Pons (tissue), 1 donor: Measurements from ENCODE around the gene PHACTR1.
"Not testable (repeated sequence)": the region's sequence is repeated elsewhere in the genome, so short reads cannot be mapped to it uniquely, and the experiment has no call there.

Experiments
- DNase-seq: peaks from one replicate; pipeline ENCODE4 v3.0.0-alpha.2; 2016; ENCODE audit warnings: low spot score

PHACTR1 gene

DNA sequence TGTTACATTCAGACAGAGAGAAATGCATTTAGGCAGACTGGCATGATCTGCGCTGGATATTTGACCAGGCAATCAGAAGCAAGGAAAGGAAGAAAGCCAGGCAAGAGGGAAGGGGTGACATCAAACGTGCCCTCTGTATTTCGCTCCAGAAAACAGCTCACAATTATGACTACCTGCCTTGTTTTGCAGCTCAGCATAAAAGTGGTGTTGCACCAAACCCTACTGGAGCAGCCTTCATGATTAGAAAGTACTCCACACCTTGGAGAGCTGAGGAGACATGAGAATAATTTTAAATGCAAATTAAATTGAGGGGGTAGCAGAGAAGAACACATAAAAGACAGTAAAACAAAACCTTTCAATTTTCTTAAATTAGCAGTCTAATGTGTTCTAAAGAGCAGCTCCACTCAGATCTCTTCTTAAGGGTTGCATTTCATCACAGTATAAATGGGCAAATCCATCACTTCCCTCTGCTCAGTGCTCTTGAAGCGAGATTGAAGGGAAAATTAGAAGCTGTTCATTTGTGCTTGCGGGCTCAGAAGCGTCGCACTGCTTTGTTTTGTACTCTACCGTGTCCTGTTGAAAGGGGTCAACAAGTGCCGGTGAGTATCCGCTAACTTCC, at the start of gene PHACTR1:
Gene PHACTR1 (plus strand): TSS at position 470 of the 619 bp plus-strand sequence.
- no peak for DNase-seq

DNA sequence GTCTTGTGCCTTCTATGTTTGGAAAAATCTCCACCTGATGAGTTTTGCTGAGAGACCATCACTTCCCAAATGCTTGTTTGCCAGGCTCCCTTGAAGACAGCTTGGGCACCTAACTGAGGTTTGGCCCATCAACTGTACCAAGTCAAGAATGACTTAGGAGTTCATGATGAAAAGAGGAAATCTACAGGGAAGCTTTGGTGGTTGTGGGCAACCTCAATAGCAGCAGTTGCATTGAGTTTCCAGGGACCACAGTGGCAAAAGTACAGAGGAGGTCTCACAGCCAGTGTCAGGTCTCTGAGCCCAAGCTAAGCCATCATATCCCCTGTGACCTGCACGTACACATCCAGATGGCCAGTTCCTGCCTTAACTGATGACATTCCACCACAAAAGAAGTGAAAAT, 49.7 kb upstream of the PHACTR1 start:
- DNase-seq: no peak

DNA sequence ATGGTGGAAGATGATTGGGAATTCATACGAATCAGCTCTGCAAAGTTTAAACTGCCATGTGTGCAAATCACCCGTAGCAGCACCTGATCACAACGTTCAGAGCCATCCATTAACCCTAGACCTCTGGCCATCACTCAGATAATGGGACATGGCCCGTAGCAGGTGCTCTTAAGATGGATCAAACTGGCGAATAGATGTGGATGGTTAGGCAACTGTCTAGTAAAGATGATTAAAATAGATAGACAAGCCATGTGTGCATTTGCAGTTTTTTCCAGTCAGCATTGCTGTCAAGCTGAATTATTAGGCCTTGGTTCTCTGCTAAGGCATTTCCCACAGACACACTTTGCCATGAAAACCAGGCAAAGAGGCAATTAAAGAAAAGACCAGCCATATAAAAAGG, 40.6 kb upstream of the PHACTR1 start:
- DNase-seq: no peak

DNA sequence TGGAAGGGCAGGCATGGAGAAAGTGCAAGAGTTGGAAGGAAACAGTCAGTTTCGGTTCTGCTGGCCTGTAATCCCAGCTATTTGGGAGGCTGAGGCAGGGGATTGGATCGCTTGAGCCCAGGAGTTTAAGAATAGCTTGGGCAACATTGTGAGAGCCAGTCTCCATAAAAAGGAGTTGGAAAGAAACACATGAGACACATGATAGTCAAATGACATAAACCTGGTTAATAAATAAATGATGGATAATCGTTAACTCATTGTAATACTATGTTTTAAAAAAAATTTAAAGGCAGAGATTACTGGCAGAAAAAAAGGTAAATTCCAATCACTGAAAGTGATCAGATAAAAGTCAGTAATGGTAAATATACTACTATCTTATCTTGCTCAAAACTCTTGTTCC, 37.2 kb upstream of the PHACTR1 start:
- DNase-seq: no peak

DNA sequence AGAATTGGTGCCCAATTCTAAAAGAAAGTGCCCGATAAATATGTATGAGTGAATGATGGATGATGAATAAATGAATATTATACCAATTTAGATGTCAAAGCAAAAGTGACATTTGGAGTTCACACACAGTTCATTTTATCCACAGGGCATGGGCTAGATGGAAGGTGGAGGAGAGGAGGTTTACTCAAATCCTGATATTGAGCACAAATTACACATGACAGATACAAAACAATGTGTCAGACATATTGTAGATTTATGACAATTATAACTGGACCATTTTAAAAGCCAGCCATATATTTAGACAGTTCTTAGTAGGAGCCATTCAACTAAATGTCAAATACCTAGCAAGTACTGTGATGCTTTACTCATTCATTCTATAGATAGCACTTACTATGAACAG, 23.4 kb upstream of the PHACTR1 start:
- no peak for DNase-seq

DNA sequence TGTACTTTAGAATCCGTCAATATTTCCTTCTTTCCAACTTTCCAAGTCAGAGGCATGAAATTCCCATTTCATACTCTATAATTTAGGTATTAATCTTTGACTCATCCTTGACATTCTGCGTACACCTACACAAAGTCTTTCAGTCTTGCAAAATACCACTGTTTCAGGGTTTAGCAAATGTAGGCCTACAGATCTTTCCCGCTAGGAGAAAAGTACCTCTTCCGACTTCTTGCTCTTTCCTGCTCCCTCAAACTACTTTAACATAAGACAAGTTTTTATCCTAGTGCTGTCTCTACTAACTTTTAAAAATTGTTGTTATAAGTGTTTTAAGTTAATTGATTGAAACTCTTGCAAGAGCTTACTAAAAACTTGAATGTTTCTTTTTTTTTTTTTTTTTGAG, 18.3 kb upstream of the PHACTR1 start:
- DNase-seq: no peak

DNA sequence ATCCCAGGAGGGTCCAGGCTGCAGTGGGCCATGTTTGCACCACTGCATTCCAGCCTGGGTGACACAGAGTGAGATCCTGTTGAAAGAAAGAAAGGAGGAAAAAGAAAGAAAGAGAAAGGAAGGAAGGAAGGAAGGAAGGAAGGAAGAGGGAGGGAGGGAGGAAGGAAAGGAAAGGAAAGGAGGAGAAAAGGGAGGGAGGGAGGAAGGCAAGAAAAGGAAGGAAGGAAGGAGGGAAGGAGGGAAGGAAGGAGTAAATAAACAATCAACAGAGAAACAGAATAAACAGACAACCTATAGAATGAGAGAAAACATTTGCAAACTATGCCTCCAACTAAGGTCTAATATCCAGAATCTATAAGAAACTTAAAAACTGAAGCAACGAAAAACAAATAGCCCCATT, 11.6 kb upstream of the PHACTR1 start:
- no peak for DNase-seq

DNA sequence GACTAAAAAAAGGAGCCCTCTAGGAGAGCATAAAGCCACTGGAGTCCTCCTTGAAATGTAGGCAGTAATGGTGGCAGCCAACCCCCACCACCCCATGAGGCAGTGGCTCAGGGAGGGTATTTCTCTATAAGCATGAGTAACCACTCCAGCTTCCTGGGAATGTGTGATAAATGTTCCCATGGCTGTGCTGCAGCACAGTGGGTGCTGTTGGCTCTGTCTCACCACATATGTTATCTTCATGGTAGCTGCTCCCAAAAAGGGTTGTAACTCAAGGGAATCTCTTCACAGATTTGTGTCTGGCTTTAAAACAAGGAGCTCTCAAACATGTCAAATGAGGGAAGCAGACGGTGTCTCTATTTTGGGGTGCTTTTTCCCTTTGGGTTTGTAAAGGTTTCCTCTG, 7.5 kb upstream of the PHACTR1 start:
- no peak for DNase-seq

DNA sequence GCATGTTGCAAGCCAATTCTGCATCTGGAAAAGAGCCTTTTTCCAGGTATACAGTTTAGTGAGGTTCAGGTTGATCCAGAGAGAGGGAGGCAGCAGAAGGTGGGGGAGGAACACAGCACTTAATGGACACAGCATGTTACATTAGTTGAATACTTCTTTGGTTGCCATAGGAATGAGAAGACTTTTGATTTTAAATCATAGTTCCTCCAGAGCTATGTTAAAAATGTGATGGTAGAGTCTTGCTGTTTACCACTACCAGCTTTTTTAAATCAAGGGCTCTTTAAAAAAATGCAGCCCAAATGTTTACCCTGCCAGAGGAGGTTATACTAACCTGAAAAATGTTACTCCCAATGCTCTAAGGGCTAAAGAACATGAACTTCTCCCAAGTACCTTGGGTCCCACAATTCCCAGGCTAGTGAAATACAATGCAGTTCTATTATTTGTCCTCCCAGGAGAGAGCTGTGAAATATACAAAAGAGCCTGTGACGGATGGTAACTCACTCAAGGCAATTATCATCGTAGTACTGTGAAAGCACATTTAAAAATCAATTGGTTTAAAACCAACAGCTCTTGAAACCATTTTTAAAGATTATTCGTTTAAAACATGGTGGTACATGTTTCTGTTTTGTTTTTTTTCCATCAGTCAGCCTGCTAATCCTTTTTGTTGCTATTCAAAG, 6.9 kb upstream of the PHACTR1 start:
- no peak for DNase-seq

DNA sequence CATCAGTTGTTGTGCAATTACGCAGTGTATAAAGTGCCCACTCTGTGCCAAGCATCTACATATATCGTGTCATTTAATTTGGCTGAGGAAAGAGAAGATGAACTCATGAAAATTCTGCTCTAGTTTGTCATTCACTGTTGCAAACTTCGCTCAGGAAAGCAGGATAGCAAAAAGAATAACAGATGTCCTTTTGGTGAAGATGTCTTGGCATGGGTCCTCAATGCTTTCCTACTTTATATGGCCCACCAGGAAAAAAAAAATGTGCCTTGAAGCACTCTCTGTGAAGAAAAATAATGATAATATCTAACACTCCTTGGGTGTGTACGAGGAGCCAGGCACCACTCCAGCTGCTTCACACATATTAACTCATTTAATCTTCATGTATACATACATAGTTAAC, 5.6 kb upstream of the PHACTR1 start:
- DNase-seq: no peak

DNA sequence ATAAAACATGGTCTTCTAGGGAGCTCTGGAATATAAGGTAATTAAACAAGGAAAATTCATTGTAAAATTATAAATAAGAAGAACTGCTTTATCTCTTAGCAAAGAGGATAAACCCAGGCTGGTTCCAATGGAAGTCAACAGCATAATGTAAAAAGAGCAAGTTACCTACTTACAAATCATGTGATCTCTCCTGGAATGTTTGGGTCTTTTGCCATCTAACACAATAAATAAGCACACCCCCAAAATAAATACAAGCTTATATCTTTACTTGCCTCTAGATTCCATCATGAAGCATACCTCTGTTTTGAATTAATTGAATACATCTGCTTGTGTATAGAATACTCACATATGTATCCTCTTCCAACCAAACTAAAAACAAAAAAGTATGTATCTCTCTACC, 2.5 kb upstream of the PHACTR1 start:
- no peak for DNase-seq

DNA sequence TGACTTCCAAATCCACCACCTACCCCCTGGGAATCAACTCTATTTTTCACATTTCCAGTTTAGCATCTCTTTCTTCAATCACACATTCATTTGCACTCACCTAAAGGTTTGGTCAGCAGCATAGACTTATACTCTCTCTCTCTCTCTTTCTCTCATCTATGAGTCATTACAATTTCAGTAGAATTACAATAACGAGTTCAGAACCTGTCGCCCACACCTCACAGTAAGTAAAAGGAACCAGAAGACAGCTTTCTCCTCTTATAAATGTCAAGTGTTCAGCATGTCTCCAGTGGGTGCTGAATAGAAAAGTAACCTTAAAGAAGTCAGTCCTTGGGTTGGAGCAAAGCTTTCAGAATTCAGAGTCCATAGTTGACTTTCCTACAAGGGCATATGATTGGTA, 1.1 kb upstream of the PHACTR1 start:
- DNase-seq: no peak

DNA sequence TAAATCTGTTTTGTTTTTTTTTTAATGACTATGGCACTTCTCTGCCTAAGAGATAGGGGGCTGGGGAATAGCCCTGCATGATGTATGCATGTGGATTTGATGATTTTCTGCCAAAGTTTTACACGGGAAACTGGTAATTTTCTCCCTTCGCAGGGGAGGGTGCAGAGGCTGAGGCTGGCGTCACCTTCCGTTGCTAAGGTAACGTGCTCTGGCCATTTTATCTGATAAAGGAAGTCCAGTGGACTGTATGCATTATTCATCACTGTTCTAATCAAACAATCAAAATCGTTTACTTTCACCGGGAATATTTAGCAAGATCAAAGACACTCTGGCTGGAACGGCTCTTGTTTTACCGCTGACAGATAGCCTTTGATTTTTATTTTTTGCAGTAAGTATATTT, 789 bp downstream of the PHACTR1 start:
- DNase-seq: no peak

DNA sequence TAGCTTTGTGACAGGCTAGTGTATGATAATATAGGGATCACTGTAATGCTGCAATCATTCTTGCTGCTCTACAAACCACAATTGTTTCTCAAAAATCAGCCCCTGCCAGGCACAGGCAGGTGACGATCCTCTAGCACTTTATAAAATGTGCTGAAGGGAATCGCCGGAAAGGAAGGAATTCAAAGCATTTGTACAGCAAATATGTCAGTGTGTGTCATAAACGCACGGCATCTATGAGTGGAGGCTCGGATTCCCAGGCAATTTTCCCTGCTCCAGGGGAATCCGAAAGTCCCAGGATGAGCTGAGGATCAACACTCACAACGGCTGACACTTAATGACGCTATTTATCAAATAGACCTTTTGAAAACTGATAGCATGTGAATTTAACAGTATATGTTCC, 1.4 kb downstream of the PHACTR1 start:
- no peak for DNase-seq

DNA sequence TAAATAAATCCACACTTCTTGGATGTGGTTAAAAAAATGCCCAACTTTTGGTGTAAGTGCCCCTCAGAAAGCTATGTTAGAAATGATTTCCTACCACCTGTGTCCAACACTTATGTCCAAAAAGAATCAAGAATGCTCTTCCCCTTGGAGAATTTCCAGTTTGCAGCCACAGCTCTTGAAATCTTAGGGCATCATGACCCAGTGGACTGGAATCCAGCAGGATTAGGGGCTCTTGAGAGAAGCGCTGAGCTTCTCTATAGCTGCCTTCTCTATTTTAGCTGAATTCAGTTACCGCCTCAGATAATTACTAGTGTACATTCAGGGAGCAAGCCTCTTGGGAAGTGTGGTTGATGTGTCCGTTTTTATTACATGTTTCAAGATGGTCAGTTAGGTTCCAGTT, 2.5 kb downstream of the PHACTR1 start:
- no peak for DNase-seq

DNA sequence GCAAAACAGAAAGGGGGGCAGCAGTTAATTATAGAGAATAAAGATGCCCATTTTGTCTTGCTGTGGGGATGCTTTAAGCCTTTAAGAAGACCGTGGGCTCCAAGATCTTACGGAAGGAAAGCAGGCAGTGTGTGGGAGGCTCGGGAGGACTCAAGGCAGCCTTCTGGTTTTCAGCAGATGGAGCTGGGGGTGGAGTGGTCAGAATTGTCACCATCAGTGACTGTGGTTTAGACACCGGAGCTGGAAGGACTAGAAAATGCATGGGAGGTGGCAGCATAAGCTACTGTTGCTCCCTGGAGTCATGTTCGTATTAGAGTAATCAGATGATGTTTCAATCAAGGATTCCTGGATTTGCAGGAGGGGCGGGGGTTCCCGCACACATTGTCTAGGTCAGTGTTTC, 3.7 kb downstream of the PHACTR1 start:
- DNase-seq: no peak

DNA sequence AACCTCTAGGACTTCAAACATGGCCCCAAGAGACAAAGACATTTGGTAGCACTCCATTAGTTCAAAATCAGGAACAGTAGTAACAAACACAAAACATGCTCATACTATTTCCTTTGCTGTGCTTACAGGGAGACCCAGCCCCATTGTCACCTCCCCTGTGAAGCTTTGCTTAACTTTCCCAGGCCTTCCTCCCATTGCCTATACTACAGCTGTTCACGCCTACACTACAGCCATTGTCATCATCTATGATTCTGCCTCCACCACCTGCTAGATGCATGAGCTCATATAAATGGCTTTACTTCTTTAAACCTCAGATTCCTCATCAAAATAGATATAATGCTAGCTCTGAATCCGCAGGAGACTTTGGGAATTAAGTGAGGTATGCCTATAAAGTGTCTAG, 8.7 kb downstream of the PHACTR1 start:
- no peak for DNase-seq

DNA sequence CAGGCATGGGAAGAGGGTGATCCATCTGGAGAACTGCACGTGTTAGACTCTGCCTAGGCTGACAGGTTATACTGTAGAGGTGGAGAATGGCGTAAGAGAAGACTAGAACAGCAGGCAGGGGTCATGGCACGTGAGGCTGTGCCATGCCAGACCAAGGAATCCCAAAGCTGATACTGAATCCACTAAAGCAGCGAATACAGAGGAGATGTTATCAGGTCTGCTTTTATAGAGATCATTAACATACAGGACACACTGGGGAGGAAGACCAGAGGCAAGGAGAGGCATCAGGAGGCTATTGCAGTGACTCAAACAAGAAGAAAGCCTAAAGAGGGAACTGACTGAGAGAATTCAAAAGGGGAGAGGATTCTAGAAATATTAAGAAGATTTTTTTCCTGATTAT, 12.9 kb downstream of the PHACTR1 start:
- DNase-seq: no peak

DNA sequence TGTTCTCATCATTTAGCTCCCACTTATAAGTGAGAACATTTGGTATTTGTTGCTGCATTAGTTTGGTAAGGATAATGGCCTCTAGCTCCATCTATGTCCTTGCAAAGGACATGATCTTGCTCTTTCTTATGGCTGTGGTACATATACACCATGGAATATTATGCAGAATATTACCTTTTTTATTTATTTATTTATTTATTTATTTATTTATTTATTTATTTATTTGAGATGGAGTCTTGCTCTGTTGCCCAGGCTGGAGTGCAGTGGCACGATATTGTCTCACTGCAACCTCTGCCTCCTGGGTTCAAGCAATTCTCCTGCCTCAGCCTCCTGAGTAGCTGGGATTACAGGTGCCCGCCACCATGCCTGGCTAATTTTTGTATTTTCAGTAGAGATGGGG, 14.2 kb downstream of the PHACTR1 start:
- not testable (repeated sequence) for DNase-seq

DNA sequence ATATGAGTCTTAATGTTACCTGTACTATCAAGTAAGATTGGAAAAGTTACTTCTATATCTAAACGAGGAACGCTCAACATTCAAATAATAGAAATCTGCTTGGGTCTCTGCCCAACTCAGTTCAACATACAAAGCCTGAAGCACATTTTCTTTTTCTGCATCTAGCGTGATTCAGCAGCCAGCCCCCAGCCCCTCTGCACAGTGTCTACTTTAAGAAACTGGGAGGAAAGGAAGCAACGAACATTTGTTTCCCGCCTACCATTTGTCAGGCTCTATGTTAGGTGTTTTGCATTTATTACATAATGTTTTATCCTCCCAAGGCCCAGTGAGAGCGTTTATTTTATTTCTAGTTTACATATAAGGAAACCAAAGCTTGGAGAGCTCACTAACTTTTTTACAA, 17.3 kb downstream of the PHACTR1 start:
- DNase-seq: no peak

DNA sequence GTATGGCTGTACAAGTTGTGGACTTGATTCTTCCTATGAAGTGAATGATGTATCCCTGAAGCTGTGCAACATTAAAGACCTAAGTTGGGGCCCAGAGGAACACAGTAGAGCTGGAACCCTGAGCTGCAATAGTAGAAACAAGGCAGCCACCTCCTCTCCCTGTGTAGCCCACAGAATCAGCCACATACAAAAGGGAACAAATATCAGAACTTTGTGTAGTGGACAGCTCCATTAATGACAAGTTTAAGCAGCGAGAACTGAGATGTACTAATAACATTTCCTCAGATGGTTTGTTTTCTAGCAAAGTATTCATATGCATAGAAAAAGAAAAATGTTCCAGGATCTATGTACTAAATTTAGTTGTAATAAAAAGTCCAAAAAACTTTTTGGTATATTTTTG, 19.2 kb downstream of the PHACTR1 start:
- no peak for DNase-seq

DNA sequence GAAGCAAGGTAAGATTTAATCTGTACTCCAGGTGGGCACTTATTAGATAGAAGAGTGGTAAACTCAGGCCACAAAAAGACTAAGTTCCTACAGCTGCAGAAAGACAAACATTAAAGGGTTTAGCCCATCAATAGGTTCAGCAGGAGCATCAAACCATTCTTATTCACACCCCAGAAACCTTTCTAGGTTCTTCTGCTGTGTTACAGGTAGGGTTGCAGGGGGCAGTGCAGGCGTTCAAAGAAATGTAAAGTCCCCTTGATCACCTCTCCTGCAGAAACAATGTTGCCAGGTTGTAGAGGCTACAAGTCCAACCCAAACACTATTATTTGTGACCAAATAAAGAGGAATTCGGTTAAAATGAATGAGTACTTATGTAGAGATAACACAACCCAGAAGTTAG, 31.8 kb downstream of the PHACTR1 start:
- DNase-seq: no peak

DNA sequence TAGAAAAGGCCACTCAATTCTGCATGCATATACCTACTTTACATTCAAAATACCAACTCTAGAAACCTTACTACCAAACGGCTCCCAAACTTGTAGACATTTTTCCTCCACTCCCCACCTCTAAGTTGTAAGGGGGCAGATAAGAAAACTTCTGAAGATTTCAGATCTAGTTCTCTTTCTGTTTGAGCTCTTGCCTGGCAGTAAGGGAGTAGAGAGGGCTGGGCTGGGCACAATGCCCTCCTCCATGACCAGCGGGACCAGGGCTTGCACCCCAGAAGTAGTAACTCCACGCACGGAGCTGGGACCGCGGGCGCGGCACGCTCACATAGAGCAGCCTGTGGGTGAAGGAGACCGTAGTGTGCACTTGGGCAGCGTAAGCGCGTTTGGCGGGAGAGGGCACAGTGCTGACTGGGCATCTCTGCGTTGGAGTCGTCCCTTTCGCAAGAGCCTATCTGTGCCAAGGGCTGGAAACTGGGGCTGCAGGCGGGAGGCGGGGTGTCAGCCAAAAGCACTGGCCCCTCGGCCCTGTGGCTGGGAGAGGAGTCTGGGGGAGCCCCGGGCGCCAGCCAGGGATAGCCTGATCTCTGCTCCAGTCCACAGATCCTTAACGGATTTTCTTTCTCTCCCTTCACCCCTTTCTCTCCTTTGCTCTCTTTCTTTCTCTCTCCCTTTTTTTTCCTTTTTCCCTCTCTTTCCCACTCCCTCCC, 32.4 kb downstream of the PHACTR1 start:
- DNase-seq: no peak
